Mesendoderm (in vitro differentiated cells): ENCODE measurements around the gene GPR179.
"Not testable (repeated sequence)": the region's sequence is repeated elsewhere in the genome, so short reads cannot be mapped to it uniquely, and the experiment has no call there.

Source experiments
- DNase-seq: peaks from one replicate; pipeline ENCODE4 v3.0.0; 2013
- H2AK5ac ChIP-seq: 2 replicates; pipeline ENCODE4 v1.6.1; 2013; ENCODE audit warnings: low read length, inconsistent platforms
- H2BK120ac ChIP-seq: 2 replicates; pipeline ENCODE4 v1.6.1; 2013; ENCODE audit warnings: low read depth, mild to moderate bottlenecking, low read length, moderate library complexity, mixed read lengths
- H2BK15ac ChIP-seq: replicated peaks from 2 replicates; pipeline ENCODE4 v1.6.1; 2013; ENCODE audit warnings: low read depth, mild to moderate bottlenecking, moderate library complexity
- H2BK5ac ChIP-seq: 2 replicates; pipeline ENCODE4 v1.6.1; 2013; ENCODE audit warnings: low read length, inconsistent platforms
- H3K18ac ChIP-seq: 2 replicates; pipeline ENCODE4 v1.6.1; 2013; ENCODE audit warnings: mild to moderate bottlenecking, low read length, mixed read lengths
- H3K23ac ChIP-seq: one replicate; pipeline ENCODE4 v1.6.1; 2013; ENCODE audit warnings: low read length
- H3K27ac ChIP-seq: 2 replicates; pipeline ENCODE4 v1.5.1; 2013; ENCODE audit warnings: low read depth, mild to moderate bottlenecking, inconsistent platforms, low read length, moderate library complexity
- H3K27me3 ChIP-seq: 2 replicates; pipeline ENCODE4 v1.6.1; 2013; ENCODE audit warnings: low read length, control low read depth, mild to moderate bottlenecking, inconsistent platforms; ENCODE audit not compliant: insufficient read depth, poor library complexity
- H3K36me3 ChIP-seq: 2 replicates; pipeline ENCODE4 v1.6.1; 2013; ENCODE audit warnings: low read length, inconsistent platforms; ENCODE audit not compliant: control insufficient read depth, insufficient read depth
- H3K4ac ChIP-seq: one replicate; pipeline ENCODE4 v1.6.1; 2013; ENCODE audit warnings: low read depth, mild to moderate bottlenecking, low read length, moderate library complexity
- H3K4me1 ChIP-seq: 2 replicates; pipeline ENCODE4 v1.6.1; 2013; ENCODE audit warnings: low read depth, low read length, inconsistent platforms; ENCODE audit not compliant: control insufficient read depth
- H3K4me2 ChIP-seq: 2 replicates; pipeline ENCODE4 v1.6.1; 2013; ENCODE audit warnings: low read length
- H3K4me3 ChIP-seq: 2 replicates; pipeline ENCODE4 v1.5.1; 2013; ENCODE audit warnings: mild to moderate bottlenecking, low read length
- H3K56ac ChIP-seq: one replicate; pipeline ENCODE4 v1.6.1; 2013; ENCODE audit warnings: low read length
- H3K79me1 ChIP-seq: 2 replicates; pipeline ENCODE4 v1.6.1; 2013; ENCODE audit warnings: low read length, inconsistent platforms
- H3K79me2 ChIP-seq: 2 replicates; pipeline ENCODE4 v1.6.1; 2013; ENCODE audit warnings: mild to moderate bottlenecking, low read length; ENCODE audit not compliant: control insufficient read depth, insufficient read depth
- H3K9ac ChIP-seq: 2 replicates; pipeline ENCODE4 v1.6.1; 2013; ENCODE audit warnings: low read length, inconsistent platforms
- H4K5ac ChIP-seq: one replicate; pipeline ENCODE4 v1.6.1; 2013; ENCODE audit warnings: low read length
- H4K8ac ChIP-seq: one replicate; pipeline ENCODE4 v1.6.1; 2013; ENCODE audit warnings: low read depth, mild to moderate bottlenecking, control low read depth, low read length, moderate library complexity
- WGBS: extraction: QIAGEN DNeasy Blood & Tissue Kit; methylation state at CpG from one replicate; pipeline ENCODE4 v1.1.7; 2013; ENCODE audit warnings: low lambda C conversion rate, missing lambda C conversion rate; ENCODE audit not compliant: insufficient coverage; ENCODE audit errors: extremely low coverage; 5-methylcytosine and 5-hydroxymethylcytosine counted together

Gene GPR179

DNA sequence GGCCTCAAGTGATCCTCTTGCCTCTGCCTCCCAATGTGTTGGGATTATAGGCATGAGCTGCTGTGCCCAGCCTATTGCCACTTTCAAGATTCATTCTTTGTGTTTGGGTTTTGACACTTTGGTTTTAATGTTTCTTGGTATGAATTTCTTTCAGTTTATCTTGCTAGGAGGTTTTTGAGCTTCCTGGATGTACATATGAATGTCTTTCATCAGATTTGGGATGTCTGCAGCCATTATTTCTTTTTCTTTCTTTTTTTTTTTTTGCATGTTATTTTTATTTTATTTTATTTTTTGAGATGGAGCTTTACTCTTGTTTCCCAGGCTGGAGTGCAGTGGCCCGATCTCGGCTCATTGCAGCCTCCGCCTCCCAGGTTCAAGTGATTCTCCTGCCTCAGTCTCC lies 28.3 kb downstream of the GPR179 start:
- Histone ChIP-seq H3K9ac (no peak overlapping the region), H4K8ac (no peak overlapping the region), H3K18ac (no peak overlapping the region), H3K4ac (no peak overlapping the region), H2AK5ac (no peak overlapping the region), H3K4me2 (no peak overlapping the region), H3K79me1 (no peaks in the 10 kb centered on the region), H3K79me2 (no peaks in the 10 kb centered on the region), H2BK5ac (no peak overlapping the region), H2BK15ac (no peak overlapping the region), H3K23ac (no peak overlapping the region), H3K27me3 (no peaks in the 10 kb centered on the region), H3K36me3 (no peaks in the 10 kb centered on the region), H3K56ac (no peak overlapping the region), H3K4me1 (no peaks in the 10 kb centered on the region), H4K5ac (no peak overlapping the region), H2BK120ac (no peak overlapping the region), H3K4me3 (no peak overlapping the region), H3K27ac (no peak overlapping the region)
- no CpG with 5 or more reads among the region's 3 CpGs for WGBS
- DNase-seq: no peak

- not testable (repeated sequence) for H3K4me1 ChIP-seq, H3K23ac ChIP-seq, H4K5ac ChIP-seq, H4K8ac ChIP-seq, H3K79me1 ChIP-seq, H3K27ac ChIP-seq, H2BK15ac ChIP-seq, H3K18ac ChIP-seq, H2BK120ac ChIP-seq, H3K36me3 ChIP-seq, H2AK5ac ChIP-seq, H2BK5ac ChIP-seq, H3K27me3 ChIP-seq, H3K4ac ChIP-seq, H3K79me2 ChIP-seq
- peak within 1 kb of the TSS; percentile 90 for H3K56ac ChIP-seq
- DNase-seq: peak; percentile 98
- peak within 1 kb of the TSS; percentile 64 for H3K4me3 ChIP-seq
- no CpG with 5 or more reads among the region's 48 CpGs for WGBS
- H3K4me2 ChIP-seq: peak within 1 kb of the TSS; percentile 0
- H3K9ac ChIP-seq: peak within 1 kb of the TSS; percentile 74
Observed at GRCh38 chr17:38296834-38297517, 46.8 kb downstream of the GPR179 start, which contains the start of gene MRPL45. TSS of gene MRPL45 (plus strand) at chr17:38297168. CDS start at chr17:38297184, 16 bp downstream.

GRCh38 chr17:38295602-38296365 lies 48.0 kb downstream of the GPR179 start:
- H3K79me1 ChIP-seq, DNase-seq, H3K79me2 ChIP-seq, H2BK120ac ChIP-seq, H4K5ac ChIP-seq, H4K8ac ChIP-seq, H3K23ac ChIP-seq, H3K27me3 ChIP-seq, H3K36me3 ChIP-seq, H2AK5ac ChIP-seq, H3K18ac ChIP-seq, H3K4me2 ChIP-seq, H2BK15ac ChIP-seq, H3K4ac ChIP-seq, H3K4me1 ChIP-seq, H3K56ac ChIP-seq, H3K27ac ChIP-seq, H3K4me3 ChIP-seq, H3K9ac ChIP-seq, H2BK5ac ChIP-seq: not testable (repeated sequence)
- whole genome bisulfite sequencing: no CpG with 5 or more reads among the region's 21 CpGs

DNA sequence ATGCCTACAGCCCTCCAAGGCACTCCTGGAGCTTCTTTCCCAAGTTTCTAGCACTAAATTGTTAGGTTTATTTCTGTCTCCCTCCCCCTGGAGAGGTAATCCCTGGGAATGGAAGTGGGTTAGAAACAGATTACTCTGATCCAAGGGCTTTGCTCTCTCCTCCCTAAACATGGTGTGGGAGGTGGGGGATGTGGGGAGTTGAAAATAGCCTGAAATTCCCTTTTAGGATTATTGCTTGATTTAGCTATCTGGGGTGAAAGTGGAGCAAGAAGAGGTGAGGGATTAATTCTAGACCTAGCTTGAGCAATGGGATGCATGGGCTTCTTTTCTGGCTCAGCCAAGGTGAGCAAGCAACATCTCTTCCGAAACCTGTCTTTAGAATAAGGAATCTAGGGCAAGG lies 54.0 kb downstream of the GPR179 start:
- not testable (repeated sequence) for H2BK15ac ChIP-seq, H2BK5ac ChIP-seq, H3K56ac ChIP-seq, H3K4me1 ChIP-seq, H3K4me3 ChIP-seq, H2AK5ac ChIP-seq, H3K36me3 ChIP-seq, H3K9ac ChIP-seq, DNase-seq, H3K79me2 ChIP-seq, H3K27ac ChIP-seq, H4K5ac ChIP-seq, H3K27me3 ChIP-seq, H3K23ac ChIP-seq, H2BK120ac ChIP-seq, H3K4ac ChIP-seq, H3K4me2 ChIP-seq, H3K79me1 ChIP-seq, H4K8ac ChIP-seq, H3K18ac ChIP-seq
- WGBS: no CpG with 5 or more reads among the region's 1 CpG

DNA sequence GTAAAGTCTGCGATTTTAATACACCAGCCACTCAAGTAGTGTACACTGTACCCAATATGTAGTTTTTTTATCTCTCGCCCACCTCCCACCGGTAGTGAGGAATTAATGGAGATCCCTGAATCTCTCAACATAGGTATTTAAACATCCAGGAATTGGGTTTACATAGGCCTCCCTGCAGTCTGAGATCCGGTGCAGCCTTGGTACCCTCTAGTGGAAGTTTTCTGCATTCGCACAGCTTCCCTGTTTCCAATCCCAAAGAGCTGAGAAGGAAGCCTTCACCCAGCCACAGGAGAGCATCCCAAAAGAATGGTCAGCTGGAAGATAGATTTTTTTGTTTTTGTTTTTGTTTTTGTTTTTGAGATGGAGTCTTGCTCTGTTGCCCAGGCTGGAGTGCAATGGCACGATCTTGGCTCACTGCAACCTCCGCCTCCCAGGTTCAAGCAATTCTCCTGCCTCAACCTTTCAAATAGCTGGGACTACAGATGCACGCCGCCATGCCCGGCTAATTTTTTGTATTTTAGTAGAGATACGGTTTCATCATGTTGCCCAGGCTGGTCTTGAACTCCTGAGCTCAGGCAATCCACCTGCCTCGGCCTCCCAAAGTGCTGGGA lies 55.4 kb downstream of the GPR179 start:
- peak; percentile 39 for DNase-seq
- H3K23ac ChIP-seq, H3K4me1 ChIP-seq, H4K8ac ChIP-seq, H2BK5ac ChIP-seq, H2AK5ac ChIP-seq, H3K79me1 ChIP-seq, H3K4me3 ChIP-seq, H2BK15ac ChIP-seq, H3K4me2 ChIP-seq, H3K9ac ChIP-seq, H3K56ac ChIP-seq, H3K4ac ChIP-seq, H3K36me3 ChIP-seq, H4K5ac ChIP-seq, H2BK120ac ChIP-seq, H3K18ac ChIP-seq, H3K27me3 ChIP-seq, H3K79me2 ChIP-seq, H3K27ac ChIP-seq: not testable (repeated sequence)
- no CpG with 5 or more reads among the region's 12 CpGs for WGBS
